PFSK-1 (cell line): ENCODE data around the gene JMJD7.

Source experiments
- FOXP2 ChIP-seq: optimal IDR thresholded peaks from 2 replicates; pipeline ENCODE3; 2011; ENCODE audit warnings: borderline replicate concordance, control low read depth, inconsistent platforms; ENCODE audit not compliant: insufficient read depth; ENCODE audit errors: extremely low read length, extremely low read depth
- POLR2AphosphoS5 ChIP-seq: IDR thresholded peaks from 2 replicates; pipeline ENCODE4 v1.6.1; 2012; ENCODE audit warnings: low read depth, mild to moderate bottlenecking, control low read depth, low read length, moderate library complexity
- SIN3A ChIP-seq: IDR thresholded peaks from 2 replicates; pipeline ENCODE4 v1.6.1; 2012; ENCODE audit warnings: mild to moderate bottlenecking, low read length, moderate library complexity, borderline replicate concordance; ENCODE audit not compliant: insufficient read depth
- TAF1 ChIP-seq: IDR thresholded peaks from 2 replicates; pipeline ENCODE4 v1.6.1; 2012; ENCODE audit warnings: low read length, control low read depth, borderline replicate concordance; ENCODE audit not compliant: insufficient read depth
- TF ChIP-seq, protein P1 (sequence below), 2 experiments: IDR thresholded peaks; 2 replicates each; pipeline versions ENCODE4 v1.6.1 to v1.8.0; 2011 to 2012; ENCODE audit warnings: low read depth in 2 of 2, low read length in 2 of 2, control low read depth in 1 of 2, inconsistent platforms in 1 of 2, mild to moderate bottlenecking in 1 of 2, moderate library complexity in 1 of 2; ENCODE audit not compliant: insufficient read depth in 1 of 2

Gene JMJD7

DNA sequence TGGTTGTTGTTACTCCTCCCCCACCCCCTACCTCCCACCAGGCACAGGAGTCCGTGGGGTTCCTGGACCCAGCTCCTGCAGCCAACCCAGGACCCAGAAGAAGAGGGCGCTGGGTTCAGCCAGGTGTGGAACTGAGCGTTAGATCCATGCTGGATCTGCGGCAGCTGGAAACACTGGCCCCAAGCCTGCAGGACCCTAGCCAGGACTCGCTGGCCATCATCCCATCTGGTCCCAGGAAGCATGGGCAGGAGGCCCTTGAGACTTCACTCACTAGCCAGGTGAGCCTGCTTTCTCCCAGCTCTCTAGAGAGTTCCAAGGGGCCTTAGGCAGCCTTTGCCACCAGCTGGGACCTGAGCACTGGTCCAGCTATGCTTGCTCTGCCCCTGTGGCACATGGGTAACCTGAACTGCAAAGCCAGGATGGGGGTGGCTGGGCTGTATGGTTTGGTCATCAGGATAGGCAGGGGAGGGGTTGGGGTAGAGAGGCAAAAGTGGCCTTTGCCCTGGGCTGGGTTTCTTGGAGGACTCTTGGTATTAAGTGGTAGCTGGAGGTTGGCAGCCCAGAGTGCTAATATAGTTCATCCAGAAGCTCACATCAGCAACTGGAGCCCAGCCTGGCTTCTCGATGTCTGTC is 7.0 kb upstream of the JMJD7 start:
- TF ChIP-seq, protein P1, sequence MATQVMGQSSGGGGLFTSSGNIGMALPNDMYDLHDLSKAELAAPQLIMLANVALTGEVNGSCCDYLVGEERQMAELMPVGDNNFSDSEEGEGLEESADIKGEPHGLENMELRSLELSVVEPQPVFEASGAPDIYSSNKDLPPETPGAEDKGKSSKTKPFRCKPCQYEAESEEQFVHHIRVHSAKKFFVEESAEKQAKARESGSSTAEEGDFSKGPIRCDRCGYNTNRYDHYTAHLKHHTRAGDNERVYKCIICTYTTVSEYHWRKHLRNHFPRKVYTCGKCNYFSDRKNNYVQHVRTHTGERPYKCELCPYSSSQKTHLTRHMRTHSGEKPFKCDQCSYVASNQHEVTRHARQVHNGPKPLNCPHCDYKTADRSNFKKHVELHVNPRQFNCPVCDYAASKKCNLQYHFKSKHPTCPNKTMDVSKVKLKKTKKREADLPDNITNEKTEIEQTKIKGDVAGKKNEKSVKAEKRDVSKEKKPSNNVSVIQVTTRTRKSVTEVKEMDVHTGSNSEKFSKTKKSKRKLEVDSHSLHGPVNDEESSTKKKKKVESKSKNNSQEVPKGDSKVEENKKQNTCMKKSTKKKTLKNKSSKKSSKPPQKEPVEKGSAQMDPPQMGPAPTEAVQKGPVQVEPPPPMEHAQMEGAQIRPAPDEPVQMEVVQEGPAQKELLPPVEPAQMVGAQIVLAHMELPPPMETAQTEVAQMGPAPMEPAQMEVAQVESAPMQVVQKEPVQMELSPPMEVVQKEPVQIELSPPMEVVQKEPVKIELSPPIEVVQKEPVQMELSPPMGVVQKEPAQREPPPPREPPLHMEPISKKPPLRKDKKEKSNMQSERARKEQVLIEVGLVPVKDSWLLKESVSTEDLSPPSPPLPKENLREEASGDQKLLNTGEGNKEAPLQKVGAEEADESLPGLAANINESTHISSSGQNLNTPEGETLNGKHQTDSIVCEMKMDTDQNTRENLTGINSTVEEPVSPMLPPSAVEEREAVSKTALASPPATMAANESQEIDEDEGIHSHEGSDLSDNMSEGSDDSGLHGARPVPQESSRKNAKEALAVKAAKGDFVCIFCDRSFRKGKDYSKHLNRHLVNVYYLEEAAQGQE (IDR thresholded peaks at IDR 0.05; ENCODE audit: insufficient read depth in 1 of 2, low read depth in 2 of 2, low read length in 2 of 2), result no peak
- TF ChIP-seq POLR2AphosphoS5 (no peak), TAF1 (no peak), FOXP2 (no peak), SIN3A (no peak)

GRCh38 chr15:41821831-41822230 is 6.1 kb upstream of the JMJD7 start:
- TF ChIP-seq POLR2AphosphoS5 (no peak), FOXP2 (no peak), TAF1 (no peak), SIN3A (no peak)
- TF ChIP-seq, protein P1 (IDR thresholded peaks at IDR 0.05; ENCODE audit: insufficient read depth in 1 of 2, low read depth in 2 of 2, low read length in 2 of 2), result no peak

- no peak for TF ChIP-seq FOXP2
- TF ChIP-seq POLR2AphosphoS5, result no peak
- TF ChIP-seq, protein P1 (IDR thresholded peaks at IDR 0.05; ENCODE audit: insufficient read depth in 1 of 2, low read depth in 2 of 2, low read length in 2 of 2), result no peak
- no peak for TF ChIP-seq TAF1
- no peak for TF ChIP-seq SIN3A
Observed at GRCh38 chr15:41822471-41822870, 5.4 kb upstream of the JMJD7 start.

GRCh38 chr15:41822957-41823356 is 4.9 kb upstream of the JMJD7 start:
- TF ChIP-seq POLR2AphosphoS5 (no peak), FOXP2 (no peak), SIN3A (no peak), TAF1 (no peak)
- TF ChIP-seq, protein P1 (IDR thresholded peaks at IDR 0.05; ENCODE audit: insufficient read depth in 1 of 2, low read depth in 2 of 2, low read length in 2 of 2), result no peak
